MM.1S (cell line): Measurements from ENCODE around the gene EDNRA.

ENCODE experiments used
- CTCF ChIP-seq: fragments of 300-600 bp; sonication (generic); IDR thresholded peaks from 2 replicates; pipeline ENCODE4 v1.5.1; 2016; ENCODE audit warnings: antibody characterized with exemption, low read length, mixed read lengths
- EZH2 ChIP-seq: fragments of 300-600 bp; sonication (generic); optimal IDR thresholded peaks from 2 replicates; pipeline ENCODE3; 2017; ENCODE audit warnings: low read depth, mild to moderate bottlenecking, antibody characterized with exemption, low read length, mixed read lengths

DNA sequence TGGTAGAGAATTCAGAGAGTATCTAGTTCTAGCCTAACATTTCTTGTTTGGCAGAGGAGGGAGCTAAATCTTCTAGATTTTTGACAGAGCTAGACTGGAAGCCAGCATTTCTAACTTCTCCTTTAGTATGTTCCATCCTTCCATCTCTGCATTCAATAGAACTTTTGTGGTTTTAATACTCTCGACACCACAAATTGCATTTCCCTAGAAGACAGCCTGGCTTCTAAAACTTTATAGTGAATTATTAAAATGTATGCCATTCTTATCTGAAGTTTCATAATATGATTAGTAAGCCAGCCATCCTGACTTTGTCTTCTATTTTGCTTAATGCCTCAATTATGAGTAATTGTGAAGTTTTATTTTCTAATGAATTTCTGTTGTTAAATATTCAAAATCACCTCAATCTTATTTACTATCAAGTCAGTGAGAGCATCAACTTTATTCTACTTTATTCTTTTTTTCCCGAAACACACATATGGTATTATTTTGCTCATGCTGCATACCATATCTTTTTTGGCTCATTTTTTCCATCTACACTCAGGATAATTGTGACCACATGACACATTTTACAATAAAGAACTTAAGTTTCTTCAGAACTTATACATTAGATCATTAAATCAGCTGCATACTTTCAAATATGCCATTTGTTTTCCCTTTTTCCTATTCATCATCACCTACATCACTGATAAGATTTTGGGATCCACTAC, 30.2 kb downstream of the EDNRA start:
- no peak for TF ChIP-seq EZH2
- no peak for TF ChIP-seq CTCF
